Femur (tissue), 1 donor: ENCODE data around the gene TEX10.
A peak's percentile ranks its signal among the peaks of the same experiment; 100 is the strongest.
"Not testable (repeated sequence)": the region's sequence is repeated elsewhere in the genome, so short reads cannot be mapped to it uniquely, and the experiment has no call there.

Experiments
- DNase-seq: peaks from one replicate; pipeline ENCODE4 v3.0.0-alpha.2; 2017

Gene TEX10

DNA sequence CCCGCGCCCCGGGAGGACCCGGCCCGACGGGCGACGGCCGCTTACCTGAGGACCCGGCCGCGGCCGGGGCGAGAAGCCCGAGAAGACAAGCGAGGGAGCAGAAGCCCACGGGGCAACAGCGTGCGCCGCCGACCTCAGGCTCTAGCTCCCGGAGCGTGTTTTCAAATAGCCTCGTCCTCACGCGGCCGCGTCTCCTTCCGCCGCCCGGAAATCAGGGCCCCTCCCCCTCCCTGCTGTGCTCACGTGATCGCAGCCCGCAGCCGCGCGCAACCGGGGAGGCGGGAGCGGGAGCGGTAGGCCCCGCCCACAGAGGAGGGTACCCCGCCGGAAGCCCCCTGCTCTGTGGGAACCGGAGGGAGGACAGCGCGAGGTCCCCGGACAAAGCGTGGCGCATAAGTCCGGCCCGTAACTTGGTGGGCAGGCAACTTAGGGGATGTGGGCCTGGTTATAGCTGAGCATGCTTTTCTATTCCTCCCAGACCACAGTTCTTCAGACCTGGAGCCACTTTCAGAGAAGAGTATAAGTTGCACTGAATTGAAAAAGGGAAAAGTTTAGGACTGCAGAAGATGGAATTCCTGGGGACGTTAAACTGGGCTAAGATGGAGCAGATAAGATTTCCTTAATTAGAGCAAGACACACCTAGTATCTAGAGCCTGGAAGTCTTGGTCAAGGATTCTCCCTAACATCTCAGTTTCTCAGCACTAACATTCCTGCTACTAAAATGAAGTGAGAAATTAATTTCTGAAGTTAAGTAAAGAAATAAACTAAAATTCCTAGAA is at the start of gene TEX10:
TSS of gene TEX10 (minus strand) at position 216 of the 779 bp plus-strand sequence. CDS start 3,579 bp downstream, outside the sequence.
- peak; percentile 94 for DNase-seq

GRCh38 chr9:100401042-100401441 is 48.3 kb upstream of the TEX10 start:
- DNase-seq, result no peak

DNA sequence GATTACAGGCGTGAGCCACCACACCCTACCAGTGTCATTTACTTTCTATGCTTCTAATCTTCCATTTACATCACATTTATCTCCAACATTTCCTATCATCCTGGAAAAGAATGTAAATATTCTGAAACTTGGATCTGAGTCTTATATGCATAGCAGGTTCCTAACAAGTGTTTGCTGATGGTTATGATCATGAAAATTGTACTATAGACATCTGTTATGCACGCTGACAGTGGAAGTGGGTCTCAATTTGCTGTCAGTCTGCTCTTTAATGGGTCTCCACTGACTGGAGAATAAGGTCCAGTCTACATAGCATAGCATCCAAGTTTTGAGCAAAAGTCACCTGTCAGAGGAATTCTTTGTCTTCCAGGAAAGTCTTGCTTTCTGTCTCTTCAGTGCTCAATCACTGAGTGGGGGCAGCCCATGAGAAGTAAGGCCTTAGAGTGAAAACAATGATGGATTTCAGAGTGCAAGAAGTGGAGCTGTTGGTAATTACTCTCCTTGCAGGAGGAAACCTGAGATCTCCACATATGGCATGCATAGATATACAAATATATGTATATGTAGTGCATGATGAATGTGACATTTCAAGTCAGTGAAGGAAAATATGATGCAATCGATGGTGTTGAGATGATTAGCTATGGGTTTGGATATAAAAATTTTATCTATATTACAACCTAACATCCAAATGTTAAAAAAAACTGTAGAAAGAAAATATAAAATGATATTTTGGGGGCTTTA is 45.0 kb upstream of the TEX10 start:
- no peak for DNase-seq

DNA sequence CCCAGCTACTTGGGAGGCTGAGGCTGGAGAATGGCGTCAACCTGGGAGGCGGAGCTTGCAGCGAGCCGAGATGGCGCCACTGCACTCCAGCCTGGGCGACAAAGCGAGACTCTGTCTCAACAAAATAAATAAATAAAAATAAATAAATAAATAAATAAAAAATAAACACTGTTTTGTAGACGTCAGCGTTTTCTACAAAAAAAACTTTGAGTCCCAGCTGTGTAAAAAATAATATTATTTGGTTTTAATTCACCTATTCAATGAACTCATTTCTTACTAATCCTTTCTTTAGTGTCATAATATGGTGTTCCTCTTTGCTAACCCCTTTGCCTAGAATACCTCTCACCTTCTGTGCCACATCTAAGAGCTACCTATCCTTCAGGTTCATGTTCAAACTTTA is 44.0 kb upstream of the TEX10 start:
- DNase-seq, result no peak

GRCh38 chr9:100394816-100395215 is 42.1 kb upstream of the TEX10 start:
- DNase-seq, result no peak

GRCh38 chr9:100394032-100394695 is 41.4 kb upstream of the TEX10 start:
- DNase-seq, result no peak

DNA sequence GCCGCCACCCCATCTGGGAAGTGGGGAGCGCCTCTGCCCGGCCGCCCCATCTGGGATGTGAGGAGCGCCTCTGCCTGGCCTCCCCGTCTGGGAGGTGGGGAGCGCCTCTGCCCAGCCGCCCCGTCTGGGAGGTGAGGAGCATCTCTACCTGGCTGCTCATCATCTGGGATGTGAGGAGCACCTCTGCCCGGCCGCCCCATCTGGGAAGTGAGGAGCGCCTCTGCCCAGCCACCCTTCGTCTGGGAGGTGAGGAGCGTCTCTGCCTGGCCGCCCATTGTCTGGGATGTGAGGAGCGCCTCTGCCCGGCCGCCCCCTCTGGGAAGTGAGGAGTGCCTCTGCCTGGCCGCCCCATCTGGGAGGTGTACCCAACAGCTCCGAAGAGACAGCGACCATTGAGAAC is 40.2 kb upstream of the TEX10 start:
- not testable (repeated sequence) for DNase-seq

DNA sequence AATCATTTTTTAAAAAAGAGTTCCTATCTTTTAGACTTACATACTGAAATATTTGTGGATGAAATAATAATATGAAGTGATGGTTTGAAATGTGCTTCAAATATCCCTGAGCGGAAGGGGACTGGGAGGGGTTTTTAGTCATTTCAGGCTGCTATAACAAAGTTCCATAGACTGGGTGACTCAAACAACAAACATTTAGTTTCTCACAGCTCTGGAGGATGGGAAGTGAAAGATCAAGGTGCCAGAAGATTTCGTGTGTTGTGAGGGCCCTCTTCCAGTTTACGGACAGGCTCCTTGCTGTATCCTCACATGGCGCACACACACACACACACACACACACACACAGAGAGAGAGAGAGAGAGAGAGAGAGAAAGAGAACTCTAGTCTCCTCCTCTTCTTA is 27.1 kb upstream of the TEX10 start:
- DNase-seq, result no peak

GRCh38 chr9:100377015-100377414 is 24.3 kb upstream of the TEX10 start:
- no peak for DNase-seq

GRCh38 chr9:100375658-100376057 is 22.9 kb upstream of the TEX10 start:
- no peak for DNase-seq

- no peak for DNase-seq
Observed at GRCh38 chr9:100372648-100373047, 19.9 kb upstream of the TEX10 start.

DNA sequence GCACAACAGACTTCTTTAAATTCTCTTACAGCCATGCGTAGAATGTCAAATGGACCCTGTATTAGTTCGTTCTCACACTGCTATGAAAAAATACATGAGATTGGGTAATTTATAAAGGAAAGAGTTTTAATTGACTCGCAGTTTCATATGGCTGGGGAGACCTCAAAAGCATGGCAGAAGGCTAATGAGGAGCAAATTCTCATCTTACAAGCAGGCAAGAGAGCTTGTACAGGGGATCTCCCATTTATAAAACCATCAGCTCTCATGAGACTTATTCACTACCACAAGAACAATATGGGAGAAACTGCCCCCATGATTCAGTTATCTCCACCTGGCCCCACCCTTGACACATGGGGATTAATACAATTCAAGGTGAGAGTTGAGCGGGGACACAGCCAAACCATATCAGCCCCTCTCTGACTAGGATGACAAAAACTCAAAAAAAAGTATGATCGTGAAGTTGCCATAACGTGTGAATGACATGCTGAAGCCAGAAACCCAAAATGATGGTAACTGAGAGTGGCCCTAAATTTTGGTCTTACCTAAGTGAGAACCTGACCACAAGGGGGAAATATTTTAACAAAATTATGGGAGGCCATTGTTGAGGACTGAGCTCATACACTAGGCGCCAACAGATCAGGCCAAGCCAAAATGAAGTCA is 17.5 kb upstream of the TEX10 start:
- no peak for DNase-seq

GRCh38 chr9:100368672-100369071 is 15.9 kb upstream of the TEX10 start:
- DNase-seq, result no peak

DNA sequence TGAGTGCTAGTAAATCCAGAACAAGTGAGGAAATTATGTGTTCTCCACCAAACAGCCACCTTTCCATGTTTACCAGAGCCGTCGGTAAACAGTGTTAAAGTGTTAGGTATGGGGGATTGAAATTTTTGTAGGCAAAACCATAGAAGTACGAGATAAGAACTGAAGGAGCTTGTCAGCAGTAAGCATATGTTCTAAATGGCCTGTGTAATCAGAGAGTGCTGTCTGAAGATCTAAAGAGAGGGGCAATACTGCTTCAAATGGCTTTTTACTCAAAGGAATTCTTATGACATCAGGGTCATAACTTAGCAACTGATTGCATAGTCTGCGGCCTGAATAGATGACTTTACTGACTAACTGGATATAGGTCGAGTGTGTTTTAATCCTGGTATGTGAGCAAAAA is 13.4 kb upstream of the TEX10 start:
- no peak for DNase-seq

- DNase-seq, result no peak
Observed at GRCh38 chr9:100364013-100364412, 11.3 kb upstream of the TEX10 start.

DNA sequence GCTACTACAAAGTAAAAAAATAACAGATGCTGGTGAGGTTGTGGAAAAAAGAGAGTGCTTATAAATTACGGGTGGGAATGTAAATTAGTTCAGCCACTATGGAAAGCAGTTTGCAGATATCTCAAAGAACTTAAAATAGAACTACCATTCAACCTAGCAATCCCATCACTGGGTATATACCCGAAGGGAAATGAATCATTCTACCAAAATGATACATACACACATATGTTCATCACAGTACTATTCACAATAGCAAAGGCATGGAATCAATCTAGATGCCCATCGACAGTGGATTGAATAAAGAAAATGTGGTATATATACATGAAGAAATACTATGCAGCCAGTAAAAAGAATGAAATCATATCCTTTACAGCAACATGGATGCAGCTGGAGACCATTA is 6.3 kb upstream of the TEX10 start:
- no peak for DNase-seq

- no peak for DNase-seq
Observed at GRCh38 chr9:100357501-100357900, 4.8 kb upstream of the TEX10 start.

GRCh38 chr9:100355561-100355960 is 2.8 kb upstream of the TEX10 start:
- DNase-seq, result no peak

DNA sequence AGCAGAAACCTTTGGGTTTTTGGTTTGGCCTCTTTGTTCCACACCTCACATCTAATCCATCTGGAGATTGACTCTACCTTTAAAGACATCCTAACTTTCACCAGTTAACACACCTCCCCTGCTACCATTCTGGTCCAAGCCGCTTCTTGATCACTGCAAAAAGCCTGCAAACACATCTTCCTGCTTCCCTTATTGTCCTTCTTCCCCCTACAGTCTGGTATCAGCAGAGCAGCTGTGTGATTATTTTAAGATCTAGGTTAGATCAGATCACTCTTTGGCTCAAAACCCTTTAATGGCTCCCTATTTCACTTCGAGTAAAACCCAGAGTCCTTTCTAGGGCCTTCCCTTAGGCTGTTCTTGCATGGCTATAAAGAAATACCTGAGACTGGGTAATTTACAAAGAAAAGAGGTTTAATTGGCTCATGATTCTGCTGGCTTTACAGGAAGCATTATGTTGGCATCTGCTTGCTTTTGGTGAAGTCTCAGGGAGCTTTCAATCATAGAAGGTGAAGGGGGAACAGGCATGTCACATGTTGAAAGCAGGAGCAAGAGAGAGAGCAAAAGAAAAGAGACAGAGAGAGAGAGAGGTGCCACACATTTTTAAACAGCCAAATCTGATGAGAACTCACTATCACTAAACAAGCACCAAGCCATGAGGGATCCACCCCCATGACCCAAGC is 1.5 kb upstream of the TEX10 start:
- no peak for DNase-seq

DNA sequence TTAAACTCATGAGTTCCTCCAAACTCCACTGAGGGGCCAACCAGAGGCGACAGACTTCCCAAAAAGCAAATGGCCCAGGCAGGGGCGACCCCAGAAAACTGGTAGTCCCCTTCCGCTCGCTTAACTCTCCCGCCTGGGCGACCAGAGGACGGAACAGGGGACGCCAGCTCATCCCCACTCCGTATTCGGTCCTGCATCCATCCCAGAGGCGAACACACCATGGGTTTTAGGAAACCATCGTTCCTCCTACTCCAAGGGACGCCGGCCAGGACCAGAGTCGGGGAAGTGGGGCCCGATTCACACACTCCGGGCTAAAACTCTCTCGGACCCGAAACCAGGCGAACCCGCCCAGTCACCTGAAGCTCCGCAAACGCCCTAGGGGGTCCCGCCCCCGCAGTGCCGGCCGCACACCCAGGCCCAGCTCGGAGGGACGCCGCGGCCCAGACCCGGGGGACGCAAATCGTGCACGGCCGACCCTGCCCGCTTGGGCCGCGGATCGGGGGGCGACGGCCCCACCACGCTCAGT is 478 bp downstream of the TEX10 start:
- peak; percentile 55 for DNase-seq

- no peak for DNase-seq
Observed at GRCh38 chr9:100351508-100351907, 1.2 kb downstream of the TEX10 start.

GRCh38 chr9:100350188-100350587 is 2.6 kb downstream of the TEX10 start:
- DNase-seq, result no peak
